GM06990 (cell line): Measurements from ENCODE around the gene C12orf56.

Source experiments
- DNase-seq: peaks from one replicate; pipeline ENCODE4 v3.0.0-alpha.2; 2011; ENCODE audit not compliant: insufficient read length; ENCODE audit errors: extremely low read depth
- H3K27me3 ChIP-seq: replicated peaks from 2 replicates; pipeline ENCODE4 v1.6.0; 2011; ENCODE audit warnings: low read length; ENCODE audit not compliant: control insufficient read depth, insufficient read depth
- H3K36me3 ChIP-seq: 2 replicates; pipeline ENCODE4 v1.5.1; 2011; ENCODE audit warnings: low read length; ENCODE audit not compliant: control insufficient read depth, insufficient read depth
- H3K4me3 ChIP-seq: replicated peaks from 2 replicates; pipeline ENCODE4 v1.5.1; 2011; ENCODE audit warnings: low read depth, mild to moderate bottlenecking, control low read depth, low read length
- CTCF ChIP-seq: IDR thresholded peaks from 2 replicates; pipeline ENCODE4 v1.5.1; 2011; ENCODE audit warnings: low read length, control low read depth, mild to moderate bottlenecking, inconsistent platforms; ENCODE audit not compliant: insufficient read depth, poor library complexity, severe bottlenecking

The C12orf56 gene

DNA sequence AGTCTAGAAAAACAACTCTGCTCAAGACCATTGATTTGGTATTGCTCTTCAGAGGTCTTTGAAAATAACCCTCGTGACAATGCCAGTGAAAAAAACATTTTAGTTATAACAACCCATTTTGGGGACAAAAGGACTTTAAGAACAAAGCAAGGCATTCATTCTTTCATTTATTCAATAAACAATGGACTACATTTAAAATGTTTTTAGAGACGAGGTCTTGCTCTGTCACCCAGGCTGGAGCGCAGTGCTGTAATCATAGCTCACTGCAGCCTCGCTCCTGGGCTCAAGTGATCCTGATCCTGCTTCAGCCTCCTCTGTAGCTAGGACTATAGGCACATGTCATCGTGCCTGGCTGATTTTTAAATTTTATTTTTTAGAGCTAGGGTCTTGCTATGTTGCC, 160.8 kb downstream of the C12orf56 start:
- Histone ChIP-seq H3K4me3 (no peak overlapping the region), H3K36me3 (no peaks in the 10 kb centered on the region), H3K27me3 (no peaks in the 10 kb centered on the region)
- no peak for TF ChIP-seq CTCF
- no peak for DNase-seq

- Histone ChIP-seq H3K36me3 (no peaks in the 10 kb centered on the region), H3K27me3 (no peaks in the 10 kb centered on the region), H3K4me3 (no peak overlapping the region)
- no peak for DNase-seq
- no peak for TF ChIP-seq CTCF
Observed at GRCh38 chr12:64229240-64229639, 161.3 kb downstream of the C12orf56 start.

DNA sequence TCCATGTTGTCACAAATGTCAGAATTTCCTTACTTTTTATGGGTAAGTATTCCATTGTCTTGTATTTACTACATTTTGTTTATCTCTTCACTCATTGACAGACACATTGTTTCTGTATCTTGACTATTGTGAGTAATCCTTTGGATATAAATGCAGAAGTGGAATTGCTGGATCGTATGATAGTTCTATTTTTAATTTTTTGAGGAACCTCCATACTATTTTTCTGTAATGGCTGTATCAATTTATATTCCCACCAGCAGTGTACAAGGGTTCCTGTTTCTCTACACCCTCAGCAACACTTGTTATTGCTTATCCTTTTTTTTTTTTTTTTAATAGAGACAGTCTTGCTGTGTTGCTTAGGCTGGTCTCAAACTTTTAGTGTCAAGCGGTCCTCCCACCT, 164.9 kb downstream of the C12orf56 start:
- no peak for TF ChIP-seq CTCF
- H3K4me3 ChIP-seq: no peak overlapping the region
- no peaks in the 10 kb centered on the region for H3K36me3 ChIP-seq
- H3K27me3 ChIP-seq: no peaks in the 10 kb centered on the region
- no peak for DNase-seq

DNA sequence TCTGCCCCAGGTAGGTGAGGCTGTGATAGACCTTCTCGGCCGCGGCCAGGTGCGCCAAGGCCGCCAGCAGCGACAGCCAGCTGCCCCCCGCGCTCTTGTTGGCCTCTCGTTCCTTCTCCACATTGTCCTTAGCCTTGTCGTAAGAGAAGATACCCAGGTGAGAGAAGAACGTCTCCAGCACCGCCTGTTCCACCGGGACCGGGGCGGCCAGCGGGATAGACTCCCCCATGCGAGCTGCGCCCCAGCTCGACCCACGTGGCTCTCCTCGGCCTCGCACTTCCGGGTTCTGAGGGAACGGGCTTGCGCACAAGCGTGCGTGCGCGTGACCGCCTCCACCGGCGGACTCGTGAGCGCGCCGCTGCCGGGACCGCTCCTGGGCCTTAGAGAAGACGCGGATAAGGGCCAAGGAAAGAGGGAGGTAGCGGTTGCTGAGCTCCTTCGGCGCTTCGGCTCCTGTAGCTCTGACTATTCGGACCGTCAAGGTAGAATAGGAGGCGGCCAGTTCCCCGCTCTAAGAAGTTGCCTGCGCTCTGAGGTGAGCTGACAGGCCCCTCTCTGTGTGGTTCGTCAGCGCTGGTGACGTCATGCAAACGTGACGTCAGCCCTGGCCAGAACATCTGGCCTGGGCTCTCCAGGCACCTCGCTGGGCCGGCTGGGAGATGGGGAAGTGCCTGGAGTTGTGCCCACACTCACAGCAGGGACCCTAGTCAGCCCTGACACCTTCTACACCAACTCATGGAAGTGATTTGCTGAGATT, 168.4 kb downstream of the C12orf56 start, which contains the start of gene KICS2:
Gene KICS2, minus strand, starts transcription at position 288 of the 757 bp plus-strand sequence. Its CDS starts 59 bp downstream, at position 229.
- peak; percentile 95 for DNase-seq
- no peak for TF ChIP-seq CTCF
- Histone ChIP-seq H3K36me3 (no peaks in the 10 kb centered on the region), H3K27me3 (no peaks in the 10 kb centered on the region), H3K4me3 (peak within 1 kb of the TSS; percentile 88)

DNA sequence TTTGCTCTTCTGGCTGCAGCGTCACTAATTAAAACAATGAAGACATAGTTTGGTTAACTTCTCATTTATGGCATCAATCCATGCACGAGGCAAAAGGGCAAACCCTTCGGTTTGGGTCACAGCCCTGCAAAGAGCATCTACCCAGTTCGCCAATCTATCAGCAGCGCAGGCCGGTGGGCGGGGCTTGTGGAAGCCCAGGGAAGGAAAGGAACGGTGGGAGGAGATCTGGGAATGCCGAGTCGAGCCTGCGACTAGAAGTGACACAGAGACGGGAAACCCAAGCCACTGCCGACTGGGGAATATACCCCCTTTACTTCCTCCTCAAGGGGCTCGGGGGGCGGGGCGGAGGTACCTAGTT, 168.9 kb downstream of the C12orf56 start:
- H3K27me3 ChIP-seq: no peaks in the 10 kb centered on the region
- TF ChIP-seq CTCF: no peak
- H3K4me3 ChIP-seq: peak overlapping the region; percentile 88
- no peaks in the 10 kb centered on the region for H3K36me3 ChIP-seq
- no peak for DNase-seq

GRCh38 chr12:64220046-64220445, 170.5 kb downstream of the C12orf56 start:
- no peaks in the 10 kb centered on the region; the same call in 1 of the 2 replicates for H3K36me3 ChIP-seq
- no peaks in the 10 kb centered on the region for H3K27me3 ChIP-seq
- DNase-seq: no peak
- TF ChIP-seq CTCF: no peak
- H3K4me3 ChIP-seq: no peak overlapping the region
